ENCODE results near the gene TMTC4.

GRCh38 chr13:100625447-100625846 is 49.1 kb downstream of the TMTC4 start:
- TF ChIP-seq CTCF (IDR thresholded peaks at IDR 0.05): no peak
- TF ChIP-seq POLR2AphosphoS5 (IDR thresholded peaks at IDR 0.05): no peak
- no peak for TF ChIP-seq EP300 (IDR thresholded peaks at IDR 0.05)
- TF ChIP-seq POLR2A (IDR thresholded peaks at IDR 0.05): no peak
